DMS114 treated with DMSO at 0.1 percent for 48 hours (cell line): ENCODE results near the gene CSTPP1.
"Not testable (repeated sequence)": the region's sequence is repeated elsewhere in the genome, so short reads cannot be mapped to it uniquely, and the experiment has no call there.

Source experiments
- DNase-seq: peaks from one replicate; lab custom pipeline; 2025; ENCODE audit not compliant: unreplicated experiment; lab: John Stamatoyannopoulos, UW

The CSTPP1 gene

DNA sequence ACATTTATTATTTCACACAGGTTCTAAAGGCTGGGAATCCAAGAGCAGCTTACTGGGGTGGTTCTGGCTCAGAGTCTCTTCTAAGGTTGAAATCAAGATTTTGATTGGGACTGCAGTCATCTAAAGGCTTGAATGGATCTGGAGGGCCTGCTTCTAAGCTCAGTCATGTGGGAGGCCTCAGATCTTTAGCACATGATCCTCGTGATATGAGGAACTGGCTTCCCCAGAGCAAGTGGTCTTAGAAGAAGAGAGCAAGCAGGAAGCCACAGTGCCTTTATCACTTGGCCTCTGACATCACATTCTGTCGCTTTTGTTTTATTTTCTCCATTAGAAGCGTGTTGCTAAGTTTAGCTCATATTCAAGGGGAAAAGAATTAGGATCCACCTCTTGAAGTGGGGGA is 151.2 kb downstream of the CSTPP1 start:
- DNase-seq: no peak

GRCh38 chr11:47093541-47093940 is 157.0 kb downstream of the CSTPP1 start:
- DNase-seq: no peak

GRCh38 chr11:47096871-47097270 is 160.3 kb downstream of the CSTPP1 start:
- not testable (repeated sequence) for DNase-seq

DNA sequence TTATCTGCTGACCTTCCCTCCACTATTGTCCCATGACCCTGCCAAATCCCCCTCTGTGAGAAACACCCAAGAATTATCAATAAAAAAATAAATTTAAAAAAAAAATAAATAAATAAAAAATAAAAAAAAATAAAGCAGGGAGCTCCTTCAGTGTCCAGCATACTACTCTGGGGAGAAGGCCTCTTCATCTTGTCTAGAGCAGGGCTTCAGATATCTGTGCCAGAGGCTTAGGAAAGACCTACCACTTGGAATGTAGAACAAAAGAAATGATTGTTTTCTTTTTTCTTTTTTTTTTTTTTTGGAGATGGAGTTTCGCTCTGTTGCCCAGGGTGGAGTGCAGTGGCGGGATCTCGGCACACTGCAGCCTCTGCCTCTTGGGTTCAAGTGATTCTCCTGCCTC is 161.7 kb downstream of the CSTPP1 start:
- not testable (repeated sequence) for DNase-seq

- no peak for DNase-seq
Observed at GRCh38 chr11:47099214-47099917, 162.8 kb downstream of the CSTPP1 start.

GRCh38 chr11:47099918-47100315 is 163.4 kb downstream of the CSTPP1 start:
- no peak for DNase-seq

- no peak for DNase-seq
Observed at GRCh38 chr11:47101406-47101805, 164.8 kb downstream of the CSTPP1 start.

DNA sequence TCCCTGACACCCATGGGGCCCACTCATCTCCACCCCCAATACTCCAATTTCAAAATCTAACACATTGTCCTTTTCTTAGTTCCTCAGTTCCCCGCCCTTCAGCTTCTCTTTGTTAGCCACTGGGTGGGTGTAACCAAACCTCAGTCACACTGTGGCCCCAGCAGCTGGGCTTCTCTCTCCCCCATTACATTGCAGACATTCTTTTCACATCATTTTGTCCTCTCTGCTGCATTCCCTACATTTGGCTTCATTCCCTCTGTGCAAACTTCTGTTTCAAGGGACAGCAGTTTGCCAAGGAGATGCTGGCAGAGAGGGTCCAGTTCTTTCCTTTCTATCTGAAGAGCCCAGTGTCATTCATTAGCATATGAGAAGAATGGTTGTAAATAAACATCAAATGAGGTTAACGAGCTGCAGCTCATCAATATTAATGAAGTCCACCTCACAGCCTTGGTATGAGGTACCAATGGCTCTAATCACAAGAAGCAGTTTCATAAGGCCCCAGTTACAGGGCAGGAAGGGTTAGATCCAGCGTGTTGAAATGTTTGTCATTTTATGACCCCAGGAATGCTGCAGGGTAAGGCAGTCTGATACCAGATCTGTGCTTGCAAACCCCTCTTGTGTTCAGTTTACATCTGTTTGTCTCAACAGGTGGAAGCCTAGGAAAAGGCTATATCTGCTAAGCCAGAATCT is 167.8 kb downstream of the CSTPP1 start:
- no peak for DNase-seq

GRCh38 chr11:47105541-47105940 is 169.0 kb downstream of the CSTPP1 start:
- DNase-seq: no peak

GRCh38 chr11:47105974-47106373 is 169.4 kb downstream of the CSTPP1 start:
- no peak for DNase-seq

- DNase-seq: no peak
Observed at GRCh38 chr11:47106798-47107411, 170.3 kb downstream of the CSTPP1 start.

- no peak for DNase-seq
Observed at GRCh38 chr11:47107744-47108143, 171.2 kb downstream of the CSTPP1 start.

DNA sequence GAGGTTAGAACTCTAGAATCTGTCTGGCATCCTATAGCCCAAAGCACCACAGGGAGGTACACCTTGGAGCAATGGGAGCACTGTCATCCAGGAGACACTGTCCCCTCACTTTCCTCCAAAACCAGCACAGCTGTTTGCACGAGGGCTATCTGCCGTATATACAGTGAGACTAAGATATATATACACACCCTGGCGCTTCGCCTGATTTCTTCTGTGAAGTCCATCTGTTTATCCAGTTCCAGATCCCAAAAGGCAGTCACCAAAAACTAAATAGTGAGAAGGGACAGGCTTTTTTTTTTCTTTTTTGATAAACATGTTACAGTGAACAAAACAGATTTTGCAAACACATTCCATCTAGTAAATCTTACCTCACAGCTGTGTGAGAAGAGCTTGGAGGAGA is 171.7 kb downstream of the CSTPP1 start:
- no peak for DNase-seq

DNA sequence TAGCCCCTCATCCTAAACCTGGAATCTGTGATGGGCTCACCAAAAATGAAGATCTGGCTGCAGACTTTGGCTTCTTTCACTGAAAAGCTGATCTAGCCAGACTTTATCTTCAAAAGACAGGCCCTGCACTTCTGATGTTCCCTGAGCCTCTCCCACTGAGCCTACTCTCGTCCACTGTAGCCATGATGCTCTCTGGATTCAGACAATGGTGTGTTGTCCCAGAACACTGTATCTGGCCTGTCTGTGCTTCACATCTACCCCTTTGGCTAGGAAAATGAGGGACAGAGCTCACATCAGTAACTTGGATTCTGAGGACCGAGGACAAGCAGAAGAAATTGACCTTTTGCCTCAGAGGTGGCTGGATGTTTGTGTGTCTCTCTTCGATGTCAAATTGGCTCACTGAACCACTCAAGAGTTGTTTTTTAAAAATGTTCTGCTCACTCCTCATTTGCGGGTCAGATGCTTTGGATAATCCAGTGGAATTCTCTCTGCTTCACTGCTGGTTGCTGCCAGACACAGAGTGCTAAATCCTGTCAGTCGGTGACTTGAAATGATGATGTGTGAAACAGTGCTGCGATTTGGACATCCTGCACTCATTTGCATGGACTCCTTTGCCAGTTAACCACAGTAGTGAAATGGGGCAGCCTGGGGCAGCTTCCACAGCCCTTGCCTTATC is 172.6 kb downstream of the CSTPP1 start:
- DNase-seq: no peak

- no peak for DNase-seq
Observed at GRCh38 chr11:47109727-47110246, 173.2 kb downstream of the CSTPP1 start.

- DNase-seq: no peak
Observed at GRCh38 chr11:47111318-47111804, 174.8 kb downstream of the CSTPP1 start.

DNA sequence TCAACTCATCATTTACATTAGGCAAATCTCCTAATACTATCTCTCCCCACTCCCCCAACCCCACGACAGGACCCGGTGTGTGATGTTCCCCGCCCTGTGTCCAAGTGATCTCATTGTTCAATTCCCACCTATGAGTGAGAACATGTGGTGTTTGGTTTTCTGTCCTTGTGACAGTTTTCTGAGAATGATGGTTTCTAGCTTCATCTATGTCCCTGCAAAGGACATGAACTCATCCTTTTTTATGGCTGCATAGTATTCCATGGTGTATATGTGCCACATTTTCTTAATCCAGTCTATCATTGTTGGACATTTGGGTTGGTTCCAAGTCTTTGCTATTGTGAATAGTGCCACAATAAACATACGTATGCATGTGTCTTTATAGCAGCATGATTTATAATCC is 176.4 kb downstream of the CSTPP1 start:
- DNase-seq: not testable (repeated sequence)

GRCh38 chr11:47118958-47119688 is 182.6 kb downstream of the CSTPP1 start:
- not testable (repeated sequence) for DNase-seq

DNA sequence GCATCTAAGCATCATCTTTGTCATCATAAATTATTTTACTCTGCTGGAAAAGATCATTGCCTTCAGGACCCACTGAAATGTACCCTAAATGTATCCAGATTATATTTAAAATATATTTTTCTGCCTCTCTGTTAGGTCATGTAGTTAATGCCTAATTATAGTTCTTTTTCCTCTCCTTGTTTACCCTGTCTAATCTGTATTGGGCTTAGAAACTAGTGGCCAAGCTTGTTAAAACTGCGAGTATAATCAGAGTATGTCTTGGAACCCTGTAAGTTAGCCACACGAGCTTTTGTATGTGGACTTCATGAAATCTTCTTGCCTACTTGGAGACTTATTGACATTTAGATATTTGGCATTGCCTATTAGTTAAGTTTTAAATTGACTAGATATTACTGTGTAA is 184.5 kb downstream of the CSTPP1 start:
- DNase-seq: no peak

DNA sequence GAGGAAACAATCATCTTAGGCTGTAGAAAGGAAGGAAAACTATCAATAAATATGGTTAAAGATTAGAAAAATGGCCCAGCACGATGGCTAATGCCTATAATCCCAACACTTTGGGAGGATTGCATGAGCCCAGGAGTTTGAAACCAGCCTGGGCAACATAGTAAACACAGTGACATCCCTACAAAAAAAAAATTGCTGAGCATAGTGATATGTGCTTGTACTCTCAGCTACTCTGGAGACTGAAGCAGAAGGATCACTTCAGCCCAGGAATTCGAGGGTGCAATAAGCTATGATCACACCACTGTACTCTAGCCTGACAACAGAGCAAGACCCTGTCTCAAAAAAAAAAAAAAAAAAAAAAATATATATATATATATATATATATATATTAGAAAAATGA is 185.2 kb downstream of the CSTPP1 start:
- DNase-seq: no peak

DNA sequence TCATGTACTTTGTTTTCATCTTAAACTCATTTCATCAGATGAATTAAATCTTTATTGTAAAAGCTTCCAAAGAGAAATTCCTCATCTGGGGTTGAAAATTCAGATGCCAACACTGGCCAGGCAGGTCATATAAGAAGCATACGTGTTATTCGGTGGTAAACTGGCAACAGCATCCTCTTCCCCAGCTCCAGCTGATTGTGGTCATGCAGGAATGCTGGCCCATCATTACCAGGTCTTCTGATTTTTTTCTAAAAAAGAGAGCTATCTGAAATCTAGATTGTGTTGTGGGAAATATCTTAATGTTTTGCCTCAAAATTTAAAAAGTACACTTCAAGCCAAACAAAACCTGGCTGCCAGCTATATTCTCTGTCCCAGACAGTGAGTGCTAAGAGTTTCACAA is 186.5 kb downstream of the CSTPP1 start:
- no peak for DNase-seq
